Measurements from ENCODE around the gene HDC.

GRCh38 chr15:50267577-50267976 lies 2.1 kb upstream of the HDC start:
- no peak for TF ChIP-seq EZH2 (IDR thresholded peaks at IDR 0.05; ENCODE audit: borderline replicate concordance, low read depth, low read length, poor library complexity, severe bottlenecking)
- no peak for TF ChIP-seq CTCF (conservative IDR thresholded peaks at IDR 0.05; ENCODE audit: low read depth, low read length)
